Measurements from ENCODE around the gene TFB1M. TPM values are rescaled to one million over a fixed set of nuclear protein-coding genes. Genes with fewer than 3 reads are reported as not detected.

Gene TFB1M
- total RNA-seq, 1 donor, result 20.0 TPM

GRCh38 chr6:155252581-155252980 is 61.7 kb downstream of the TFB1M start:
- no peak overlapping the region for H3K4me3 ChIP-seq (ENCODE audit: low read depth, low read length)
- TF ChIP-seq CTCF (IDR thresholded peaks at IDR 0.05; ENCODE audit: insufficient read depth, low read length), result no peak
- DNase-seq (ENCODE audit: low read depth), result no peak

GRCh38 chr6:155250701-155251381 is 63.4 kb downstream of the TFB1M start:
- no peak for TF ChIP-seq CTCF (IDR thresholded peaks at IDR 0.05; ENCODE audit: insufficient read depth, low read length)
- no peak overlapping the region for H3K4me3 ChIP-seq (ENCODE audit: low read depth, low read length)
- DNase-seq (ENCODE audit: low read depth), result no peak

- H3K4me3 ChIP-seq (ENCODE audit: low read depth, low read length), result no peak overlapping the region
- TF ChIP-seq CTCF (IDR thresholded peaks at IDR 0.05; ENCODE audit: insufficient read depth, low read length), result peak; percentile 84
- DNase-seq (ENCODE audit: low read depth), result peak; percentile 80
Measured at GRCh38 chr6:155248008-155249001, 66.0 kb downstream of the TFB1M start.

- peak; percentile 67 for DNase-seq (ENCODE audit: low read depth)
- TF ChIP-seq CTCF (IDR thresholded peaks at IDR 0.05; ENCODE audit: insufficient read depth, low read length), result no peak
- no peak overlapping the region for H3K4me3 ChIP-seq (ENCODE audit: low read depth, low read length)
Measured at GRCh38 chr6:155247618-155248007, 66.7 kb downstream of the TFB1M start.

- no peak for TF ChIP-seq CTCF (IDR thresholded peaks at IDR 0.05; ENCODE audit: insufficient read depth, low read length)
- DNase-seq (ENCODE audit: low read depth), result no peak
- no peak overlapping the region for H3K4me3 ChIP-seq (ENCODE audit: low read depth, low read length)
Measured at GRCh38 chr6:155246825-155247224, 67.5 kb downstream of the TFB1M start.

GRCh38 chr6:155245831-155246230 is 68.5 kb downstream of the TFB1M start:
- DNase-seq (ENCODE audit: low read depth), result no peak
- no peak overlapping the region for H3K4me3 ChIP-seq (ENCODE audit: low read depth, low read length)
- TF ChIP-seq CTCF (IDR thresholded peaks at IDR 0.05; ENCODE audit: insufficient read depth, low read length), result no peak
